Measurements from ENCODE around the gene CHST7. TPM values are rescaled to one million over a fixed set of nuclear protein-coding genes. Genes with fewer than 3 reads are reported as not detected.
"Not testable (repeated sequence)": the region's sequence is repeated elsewhere in the genome, so short reads cannot be mapped to it uniquely, and the experiment has no call there.

The CHST7 gene
- total RNA-seq, result 0.80 and 1.1 TPM in 2 replicates
- long read RNA-seq, result 0 reads

DNA sequence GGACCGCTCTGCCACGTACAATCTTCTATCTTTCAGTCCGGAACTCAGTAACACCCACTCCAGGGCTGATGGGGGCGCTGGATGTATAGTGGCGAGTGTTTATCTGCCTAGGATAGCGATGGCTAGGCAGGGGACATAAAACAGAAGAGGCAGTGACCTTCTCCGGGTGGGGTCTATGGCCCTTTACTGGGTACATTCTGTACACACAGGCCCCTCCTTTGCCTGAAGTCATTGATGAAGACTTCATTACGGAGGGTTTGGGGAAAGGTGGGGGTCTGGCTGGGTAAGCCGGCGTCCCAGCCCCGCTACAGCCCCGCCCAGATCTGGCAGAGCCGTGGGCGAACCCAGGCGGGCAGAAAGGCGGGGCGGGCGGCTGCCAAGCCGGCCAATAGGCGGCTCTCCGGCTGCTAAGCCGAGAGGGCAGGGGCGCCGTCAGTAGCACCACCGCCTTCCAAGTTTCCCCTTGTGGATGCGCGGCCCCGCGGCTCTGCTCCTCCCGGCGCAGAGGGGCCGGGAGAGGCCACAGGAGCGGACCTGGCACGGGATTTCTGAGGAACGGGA is at the start of gene CHST7:
Gene CHST7 (plus strand): TSS at position 435 of the 561 bp plus-strand sequence. CDS start 167 bp downstream, outside the sequence.
- Mint-ChIP-seq H3K27ac (no peak within 1 kb of the TSS), H3K9me3 (ENCODE audit: low read depth) (peaks cover 5% of the 10 kb centered on the region), H3K27me3 (peaks cover 39% of the 10 kb centered on the region), H3K36me3 (ENCODE audit: insufficient read depth) (peaks cover 2% of the 10 kb centered on the region), H3K4me1 (ENCODE audit: low read depth) (no peaks in the 10 kb centered on the region), H3K4me3 (ENCODE audit: low read depth) (peak within 1 kb of the TSS; percentile 66)
- peak; percentile 12 for DNase-seq (ENCODE audit: low spot score, unreplicated experiment)
- TF ChIP-seq, protein P1, sequence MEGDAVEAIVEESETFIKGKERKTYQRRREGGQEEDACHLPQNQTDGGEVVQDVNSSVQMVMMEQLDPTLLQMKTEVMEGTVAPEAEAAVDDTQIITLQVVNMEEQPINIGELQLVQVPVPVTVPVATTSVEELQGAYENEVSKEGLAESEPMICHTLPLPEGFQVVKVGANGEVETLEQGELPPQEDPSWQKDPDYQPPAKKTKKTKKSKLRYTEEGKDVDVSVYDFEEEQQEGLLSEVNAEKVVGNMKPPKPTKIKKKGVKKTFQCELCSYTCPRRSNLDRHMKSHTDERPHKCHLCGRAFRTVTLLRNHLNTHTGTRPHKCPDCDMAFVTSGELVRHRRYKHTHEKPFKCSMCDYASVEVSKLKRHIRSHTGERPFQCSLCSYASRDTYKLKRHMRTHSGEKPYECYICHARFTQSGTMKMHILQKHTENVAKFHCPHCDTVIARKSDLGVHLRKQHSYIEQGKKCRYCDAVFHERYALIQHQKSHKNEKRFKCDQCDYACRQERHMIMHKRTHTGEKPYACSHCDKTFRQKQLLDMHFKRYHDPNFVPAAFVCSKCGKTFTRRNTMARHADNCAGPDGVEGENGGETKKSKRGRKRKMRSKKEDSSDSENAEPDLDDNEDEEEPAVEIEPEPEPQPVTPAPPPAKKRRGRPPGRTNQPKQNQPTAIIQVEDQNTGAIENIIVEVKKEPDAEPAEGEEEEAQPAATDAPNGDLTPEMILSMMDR (IDR thresholded peaks at IDR 0.05; ENCODE audit: unreplicated experiment), result no peak

DNA sequence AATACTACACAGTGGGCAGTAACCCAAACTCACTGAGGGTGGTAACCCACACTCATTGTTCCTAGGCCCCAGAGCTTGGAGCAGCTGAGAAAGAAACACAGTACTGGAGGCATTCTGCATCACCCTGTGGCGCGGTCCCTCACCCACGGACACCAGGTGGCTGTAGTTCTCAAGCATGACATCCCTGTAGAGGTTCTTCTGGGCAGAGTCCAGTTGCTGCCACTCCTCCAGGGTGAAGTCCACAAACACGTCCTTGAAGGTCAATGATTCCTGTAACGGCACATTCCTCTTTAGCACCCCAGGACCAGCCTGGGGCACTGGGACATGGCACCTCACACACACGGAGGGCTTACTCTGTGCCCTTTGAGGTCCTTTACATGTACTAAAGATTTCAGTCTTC is 44.9 kb upstream of the CHST7 start:
- not testable (repeated sequence) for H3K9me3 Mint-ChIP-seq (ENCODE audit: low read depth); H3K4me1 Mint-ChIP-seq (ENCODE audit: low read depth); H3K4me3 Mint-ChIP-seq (ENCODE audit: low read depth); H3K36me3 Mint-ChIP-seq (ENCODE audit: insufficient read depth); H3K27ac Mint-ChIP-seq; DNase-seq (ENCODE audit: low spot score, unreplicated experiment); H3K27me3 Mint-ChIP-seq

DNA sequence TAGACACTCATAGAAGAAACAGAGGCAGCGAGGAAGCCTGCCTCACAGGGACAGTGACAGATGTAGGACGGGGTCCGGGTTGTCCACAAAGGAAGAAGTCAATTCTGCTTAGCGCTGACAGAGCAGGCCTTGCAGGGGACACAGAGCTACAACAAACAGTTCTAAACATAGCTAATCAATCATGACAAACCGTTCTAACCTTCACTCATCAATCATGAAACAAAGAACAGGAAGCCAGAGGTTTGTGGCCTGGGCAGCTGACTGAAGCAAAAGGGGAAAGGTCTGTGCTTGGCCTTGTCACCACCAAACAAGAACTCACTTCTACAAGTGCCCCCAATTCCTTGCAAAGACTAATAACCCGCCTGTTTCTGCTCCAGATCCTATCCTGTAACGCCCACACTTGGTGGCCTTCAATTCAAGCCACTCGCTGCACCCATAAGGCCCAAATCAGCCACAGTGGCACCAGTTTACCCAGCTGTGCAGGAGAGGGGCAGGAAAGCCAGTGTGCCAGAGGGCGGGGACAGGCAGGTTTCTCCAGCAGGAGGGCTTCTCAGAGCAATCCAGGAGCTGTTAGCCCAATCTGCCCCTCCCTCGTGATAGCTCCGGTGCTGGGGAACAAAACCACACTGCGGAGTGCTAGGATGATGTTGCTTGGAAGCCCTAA is 43.7 kb upstream of the CHST7 start:
- not testable (repeated sequence) for H3K27me3 Mint-ChIP-seq; H3K9me3 Mint-ChIP-seq (ENCODE audit: low read depth); H3K36me3 Mint-ChIP-seq (ENCODE audit: insufficient read depth); DNase-seq (ENCODE audit: low spot score, unreplicated experiment); H3K4me3 Mint-ChIP-seq (ENCODE audit: low read depth); H3K4me1 Mint-ChIP-seq (ENCODE audit: low read depth)
- peak overlapping the region; percentile 73 for H3K27ac Mint-ChIP-seq

DNA sequence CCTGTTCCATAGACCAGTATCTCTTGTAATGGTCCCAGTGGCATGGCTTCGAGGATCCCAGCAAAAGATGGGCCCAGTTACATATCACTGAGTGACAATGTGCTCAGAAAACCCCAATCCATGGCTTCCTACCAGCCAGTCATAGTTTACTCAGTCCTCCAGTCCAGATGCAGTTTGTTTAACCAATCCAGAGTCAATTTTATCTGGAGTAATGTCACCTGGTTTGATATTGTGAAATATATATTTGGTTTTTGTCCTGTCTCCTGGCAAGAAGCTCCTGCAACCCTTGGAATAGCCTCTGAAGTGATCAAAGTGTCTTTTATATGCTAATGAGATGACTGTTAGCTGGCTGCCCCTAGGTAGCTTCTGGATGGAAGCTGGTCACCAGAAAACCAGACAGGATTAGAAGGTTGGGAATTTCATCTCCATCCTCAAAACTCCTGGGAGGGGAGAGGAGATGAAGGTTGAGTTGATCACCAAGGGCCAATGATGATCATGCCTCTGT is 43.1 kb upstream of the CHST7 start:
- not testable (repeated sequence) for H3K4me1 Mint-ChIP-seq (ENCODE audit: low read depth); DNase-seq (ENCODE audit: low spot score, unreplicated experiment); H3K4me3 Mint-ChIP-seq (ENCODE audit: low read depth); H3K27ac Mint-ChIP-seq; H3K27me3 Mint-ChIP-seq; H3K36me3 Mint-ChIP-seq (ENCODE audit: insufficient read depth); H3K9me3 Mint-ChIP-seq (ENCODE audit: low read depth)

DNA sequence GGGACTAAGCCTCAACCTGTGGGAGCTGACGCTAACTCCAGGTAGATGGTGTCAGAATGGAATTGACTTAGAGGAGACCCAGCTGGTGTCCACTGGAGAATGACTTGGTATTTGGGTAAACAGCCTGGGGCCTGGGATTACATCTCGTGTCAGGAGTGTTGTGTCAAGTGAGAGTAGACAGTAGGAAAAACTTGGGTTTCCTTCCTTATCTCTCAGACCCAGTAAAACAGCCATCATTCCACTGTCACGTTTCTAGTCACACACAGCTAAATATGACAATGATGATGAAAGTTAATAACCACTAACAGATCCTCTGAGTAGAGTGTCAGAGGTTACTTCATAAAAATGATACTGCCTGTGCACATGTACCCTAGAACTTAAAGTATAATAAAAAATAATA is 42.1 kb upstream of the CHST7 start:
- H3K4me1 Mint-ChIP-seq (ENCODE audit: low read depth), result peaks cover 4% of the 10 kb centered on the region
- DNase-seq (ENCODE audit: low spot score, unreplicated experiment), result no peak
- H3K27ac Mint-ChIP-seq, result no peak overlapping the region
- no peaks in the 10 kb centered on the region for H3K27me3 Mint-ChIP-seq
- no peak overlapping the region for H3K4me3 Mint-ChIP-seq (ENCODE audit: low read depth)
- H3K36me3 Mint-ChIP-seq (ENCODE audit: insufficient read depth), result peaks cover 8% of the 10 kb centered on the region
- H3K9me3 Mint-ChIP-seq (ENCODE audit: low read depth), result peaks cover 5% of the 10 kb centered on the region
- TF ChIP-seq, protein P1 (IDR thresholded peaks at IDR 0.05; ENCODE audit: unreplicated experiment), result no peak

- TF ChIP-seq, protein P1 (IDR thresholded peaks at IDR 0.05; ENCODE audit: unreplicated experiment), result no peak
- H3K9me3 Mint-ChIP-seq (ENCODE audit: low read depth), result peaks cover 10% of the 10 kb centered on the region
- H3K4me1 Mint-ChIP-seq (ENCODE audit: low read depth), result peaks cover 12% of the 10 kb centered on the region
- DNase-seq (ENCODE audit: low spot score, unreplicated experiment), result no peak
- H3K27me3 Mint-ChIP-seq, result no peaks in the 10 kb centered on the region
- H3K27ac Mint-ChIP-seq, result no peak overlapping the region
- peaks cover 6% of the 10 kb centered on the region for H3K36me3 Mint-ChIP-seq (ENCODE audit: insufficient read depth)
- no peak overlapping the region for H3K4me3 Mint-ChIP-seq (ENCODE audit: low read depth)
These were observed 30.1 kb upstream of the CHST7 start for GRCh38 chrX:46543441-46543840.

- Mint-ChIP-seq H3K27ac (peak overlapping the region; percentile 96), H3K4me1 (ENCODE audit: low read depth) (peaks cover 12% of the 10 kb centered on the region), H3K4me3 (ENCODE audit: low read depth) (peak overlapping the region; percentile 97), H3K9me3 (ENCODE audit: low read depth) (peaks cover 13% of the 10 kb centered on the region)
- not testable (repeated sequence) for H3K27me3 Mint-ChIP-seq; H3K36me3 Mint-ChIP-seq (ENCODE audit: insufficient read depth); DNase-seq (ENCODE audit: low spot score, unreplicated experiment)
These were observed 29.0 kb upstream of the CHST7 start for GRCh38 chrX:46544527-46544926.
